H1 (cell line): ENCODE data around the gene CNFN. TPM values are rescaled to one million over a fixed set of nuclear protein-coding genes. Genes with fewer than 3 reads are reported as not detected.

Experiments
- CTCF ChIA-PET: fragments of 300-600 bp; sonication (Branson Sonifier 250); formaldehyde crosslinking; loops from one replicate; lab custom pipeline; 2021; ENCODE audit not compliant: partially characterized antibody; lab: Charles Lee
- POLR2A ChIA-PET: fragments of 300-600 bp; sonication (Branson Sonifier 250); formaldehyde crosslinking; loops from one replicate; lab custom pipeline; 2021; ENCODE audit warnings: inconsistent platforms; ENCODE audit not compliant: partially characterized antibody; lab: Charles Lee
- DNase-seq, 2 experiments: peaks; one replicate each; pipeline versions ENCODE4 v3.0.0 to v3.0.0-alpha.2; 2010 to 2022; ENCODE audit warnings: low spot score in 2 of 2, low read depth in 1 of 2, mixed read lengths in 1 of 2
- FAIRE-seq: peaks from 2 replicates; lab custom pipeline; 2011; peaks lifted over from hg19 to GRCh38; lab: Jason Lieb, UNC
- H2AFZ ChIP-seq: 2 replicates; pipeline ENCODE4 v1.8.1; 2012; ENCODE audit warnings: low read length, inconsistent platforms
- H2AK5ac ChIP-seq: 2 replicates; pipeline ENCODE4 v1.6.1; 2013; ENCODE audit warnings: low read depth, low read length
- H2BK120ac ChIP-seq: replicated peaks from 2 replicates; pipeline ENCODE3; 2013; ENCODE audit warnings: low read depth, low read length, inconsistent platforms
- H2BK12ac ChIP-seq: 2 replicates; pipeline ENCODE4 v1.6.1; 2013; ENCODE audit warnings: low read depth, low read length
- H2BK15ac ChIP-seq: 2 replicates; pipeline ENCODE4 v1.6.1; 2013; ENCODE audit warnings: low read length
- H2BK20ac ChIP-seq: 2 replicates; pipeline ENCODE4 v1.6.1; 2013; ENCODE audit warnings: low read length
- H2BK5ac ChIP-seq: 2 replicates; pipeline ENCODE4 v1.6.1; 2013; ENCODE audit warnings: low read depth, low read length
- H3K14ac ChIP-seq: 2 replicates; pipeline ENCODE4 v1.6.1; 2013; ENCODE audit warnings: inconsistent platforms; ENCODE audit not compliant: insufficient read length
- H3K18ac ChIP-seq: 2 replicates; pipeline ENCODE4 v1.6.1; 2013; ENCODE audit warnings: low read length; ENCODE audit errors: extremely low read depth
- H3K23ac ChIP-seq: 2 replicates; pipeline ENCODE4 v1.6.1; 2013; ENCODE audit warnings: inconsistent platforms; ENCODE audit not compliant: insufficient read length
- H3K23me2 ChIP-seq: 2 replicates; pipeline ENCODE4 v1.6.1; 2013; ENCODE audit warnings: low read depth, low read length
- H3K27ac ChIP-seq: 2 replicates; pipeline ENCODE4 v1.6.1; 2011; ENCODE audit warnings: low read depth, low read length, inconsistent platforms
- H3K27me3 ChIP-seq, 4 experiments: replicated peaks in 1 of 4; 1 replicate in 1 of 4; 2 replicates in 3 of 4; pipeline versions ENCODE4 v1.6.1 to v1.8.1; 2011 to 2013; ENCODE audit warnings: low read length in 3 of 4, mild to moderate bottlenecking in 3 of 4, inconsistent platforms in 2 of 4, mixed read lengths in 2 of 4, moderate library complexity in 1 of 4; ENCODE audit not compliant: control insufficient read depth in 3 of 4, insufficient read depth in 3 of 4; ENCODE audit errors: extremely low read depth in 1 of 4
- H3K36me3 ChIP-seq, 4 experiments: 2 replicates each; pipeline versions ENCODE4 v1.6.1 to v1.8.1; 2011 to 2013; ENCODE audit warnings: mild to moderate bottlenecking in 4 of 4, low read length in 3 of 4, moderate library complexity in 2 of 4, control low read depth in 1 of 4, inconsistent platforms in 1 of 4; ENCODE audit not compliant: insufficient read depth in 4 of 4, control insufficient read depth in 2 of 4
- H3K4ac ChIP-seq: replicated peaks from 2 replicates; pipeline ENCODE3; 2013; ENCODE audit warnings: low read length, low read depth, mixed read lengths, inconsistent platforms; ENCODE audit not compliant: insufficient read length
- H3K4me1 ChIP-seq, 4 experiments: replicated peaks in 1 of 4; 1 replicate in 1 of 4; 2 replicates in 3 of 4; pipeline versions ENCODE4 v1.6.1 to v1.8.1; 2011 to 2013; ENCODE audit warnings: low read length in 3 of 4, inconsistent platforms in 2 of 4, mixed read lengths in 1 of 4; ENCODE audit not compliant: insufficient read depth in 4 of 4, control insufficient read depth in 3 of 4
- H3K4me2 ChIP-seq, 2 experiments: 2 replicates each; pipeline versions ENCODE4 v1.6.1 to v1.8.1; 2011 to 2013; ENCODE audit warnings: low read depth in 2 of 2, low read length in 2 of 2, control low read depth in 1 of 2, inconsistent platforms in 1 of 2, mild to moderate bottlenecking in 1 of 2; ENCODE audit not compliant: insufficient read depth in 1 of 2
- H3K4me3 ChIP-seq, 4 experiments: fragments of 200-600, 300-600 bp in 1 of 4; sonication (generic), shearing (Covaris generic), sonication (Bioruptor Twin) in 1 of 4; 2 replicates each; pipeline versions ENCODE4 v1.5.1 to v1.8.1; 2011 to 2016; ENCODE audit warnings: low read length in 4 of 4, low read depth in 3 of 4, control low read depth in 2 of 4, inconsistent platforms in 2 of 4, mild to moderate bottlenecking in 2 of 4, mixed read lengths in 1 of 4, moderate library complexity in 1 of 4; ENCODE audit not compliant: insufficient read depth in 2 of 4; ENCODE audit errors: extremely low read depth in 1 of 4
- H3K56ac ChIP-seq: replicated peaks from 2 replicates; pipeline ENCODE3; 2013; ENCODE audit warnings: low read depth, mild to moderate bottlenecking, mixed read lengths, low read length, inconsistent platforms; ENCODE audit not compliant: insufficient read length
- H3K79me1 ChIP-seq: 2 replicates; pipeline ENCODE4 v1.6.1; 2013; ENCODE audit warnings: low read depth, low read length, control low read depth
- H3K79me2 ChIP-seq, 2 experiments: 2 replicates each; pipeline versions ENCODE4 v1.6.1 to v1.8.1; 2012 to 2013; ENCODE audit warnings: low read length in 2 of 2, mild to moderate bottlenecking in 2 of 2, inconsistent platforms in 1 of 2; ENCODE audit not compliant: insufficient read depth in 2 of 2, control insufficient read depth in 1 of 2
- H3K9ac ChIP-seq, 4 experiments: replicated peaks in 1 of 4; 1 replicate in 1 of 4; 2 replicates in 3 of 4; pipeline versions ENCODE4 v1.6.1 to v1.8.1; 2011 to 2013; ENCODE audit warnings: low read depth in 3 of 4, low read length in 3 of 4, control low read depth in 2 of 4, mild to moderate bottlenecking in 2 of 4, moderate library complexity in 2 of 4, inconsistent platforms in 1 of 4; ENCODE audit errors: extremely low read depth in 1 of 4
- H3K9me3 ChIP-seq, 2 experiments: 2 replicates each; pipeline versions ENCODE4 v1.6.1 to v1.8.1; 2012 to 2013; ENCODE audit warnings: mild to moderate bottlenecking in 2 of 2, moderate library complexity in 2 of 2, control low read depth in 1 of 2, inconsistent platforms in 1 of 2, low read depth in 1 of 2, low read length in 1 of 2, mixed read lengths in 1 of 2; ENCODE audit not compliant: insufficient read depth in 2 of 2
- H4K20me1 ChIP-seq, 2 experiments: replicated peaks in 1 of 2; 2 replicates each; pipeline versions ENCODE3 to v1.8.1; 2011 to 2013; ENCODE audit warnings: inconsistent platforms in 2 of 2, low read length in 2 of 2, mild to moderate bottlenecking in 1 of 2; ENCODE audit not compliant: insufficient read depth in 2 of 2, control insufficient read depth in 1 of 2
- H4K5ac ChIP-seq: 2 replicates; pipeline ENCODE4 v1.6.1; 2013; ENCODE audit warnings: low read length, low read depth, mixed read lengths, inconsistent platforms; ENCODE audit not compliant: insufficient read length
- H4K8ac ChIP-seq: 2 replicates; pipeline ENCODE4 v1.8.0; 2013; ENCODE audit warnings: mild to moderate bottlenecking, moderate library complexity, low read length, inconsistent platforms; ENCODE audit not compliant: insufficient read depth; ENCODE audit errors: extremely low read depth
- H4K91ac ChIP-seq: replicated peaks from 2 replicates; pipeline ENCODE3; 2013; ENCODE audit warnings: low read length, mixed read lengths, inconsistent platforms; ENCODE audit not compliant: insufficient read length
- BACH1 ChIP-seq: IDR thresholded peaks from 2 replicates; pipeline ENCODE4 v1.6.1; 2012; ENCODE audit warnings: low read length, improper control_type of control experiment
- CBX5 ChIP-seq: fragments of 300-800, 300-1000 bp; sonication (generic); IDR thresholded peaks from 2 replicates; pipeline ENCODE4 v1.7.1; 2016; ENCODE audit warnings: antibody characterized with exemption, low read length, low read depth
- CHD1 ChIP-seq: IDR thresholded peaks from 2 replicates; pipeline ENCODE4 v1.6.1; 2012; ENCODE audit warnings: low read depth, low read length, improper control_type of control experiment
- EP300 ChIP-seq, 2 experiments: IDR thresholded peaks; 1 replicate in 1 of 2; 2 replicates in 1 of 2; pipeline ENCODE4 v1.6.1; 2011 to 2012; ENCODE audit warnings: low read depth in 2 of 2, low read length in 2 of 2, mild to moderate bottlenecking in 2 of 2, borderline replicate concordance in 1 of 2, inconsistent platforms in 1 of 2, moderate library complexity in 1 of 2
- HDAC2 ChIP-seq, 2 experiments: fragments of 300-600 bp in 1 of 2; sonication (generic) in 1 of 2; IDR thresholded peaks; 2 replicates each; pipeline ENCODE4 v1.6.1; 2011 to 2012; ENCODE audit warnings: low read depth in 2 of 2, low read length in 2 of 2, mild to moderate bottlenecking in 2 of 2, moderate library complexity in 2 of 2, borderline replicate concordance in 1 of 2, inconsistent platforms in 1 of 2
- JUN ChIP-seq: IDR thresholded peaks from 2 replicates; pipeline ENCODE4 v1.6.1; 2011; ENCODE audit warnings: low read depth, mild to moderate bottlenecking, improper control_type of control experiment, low read length
- MAFK ChIP-seq: IDR thresholded peaks from 2 replicates; pipeline ENCODE4 v1.6.1; 2012; ENCODE audit warnings: low read depth, mild to moderate bottlenecking, improper control_type of control experiment, low read length
- POLR2A ChIP-seq, 2 experiments: IDR thresholded peaks; 1 replicate in 1 of 2; 2 replicates in 1 of 2; pipeline ENCODE4 v1.6.1; 2011; ENCODE audit warnings: low read depth in 2 of 2, low read length in 2 of 2, mild to moderate bottlenecking in 2 of 2; ENCODE audit errors: control extremely low read depth in 1 of 2
- RBBP5 ChIP-seq: IDR thresholded peaks from 2 replicates; pipeline ENCODE4 v1.7.1; 2012; ENCODE audit warnings: low read depth, mild to moderate bottlenecking, inconsistent platforms, low read length, moderate library complexity, borderline replicate concordance
- RNF2 ChIP-seq: fragments of 200-900, 300-1000 bp; sonication (generic); IDR thresholded peaks from 2 replicates; pipeline ENCODE4 v1.7.1; 2016; ENCODE audit warnings: borderline replicate concordance, low read depth, mild to moderate bottlenecking, antibody characterized with exemption, low read length; ENCODE audit not compliant: poor library complexity, severe bottlenecking; ENCODE audit errors: missing control alignments
- SIRT6 ChIP-seq: IDR thresholded peaks from one replicate; pipeline ENCODE4 v1.7.1; 2012; ENCODE audit warnings: low read length, inconsistent platforms
- SP2 ChIP-seq: IDR thresholded peaks from 2 replicates; pipeline ENCODE4 v1.6.1; 2012; ENCODE audit warnings: mild to moderate bottlenecking, low read length, inconsistent platforms
- SRF ChIP-seq: IDR thresholded peaks from 2 replicates; pipeline ENCODE4 v1.6.1; 2011; ENCODE audit warnings: mild to moderate bottlenecking, low read depth, low read length, moderate library complexity
- TCF12 ChIP-seq: IDR thresholded peaks from 2 replicates; pipeline ENCODE4 v1.6.1; 2011; ENCODE audit warnings: low read depth, mild to moderate bottlenecking, low read length
- WGBS, 2 experiments: shearing (Covaris generic) in 1 of 2; methylation state at CpG; one replicate each; pipeline versions ENCODE4 v1.1.6 to v1.1.7; 2013 to 2015; ENCODE audit warnings: low lambda C conversion rate in 2 of 2, mixed read lengths in 2 of 2, inconsistent platforms in 1 of 2, low coverage in 1 of 2, missing lambda C conversion rate in 1 of 2; ENCODE audit not compliant: insufficient replicate concordance in 2 of 2, insufficient coverage in 1 of 2, insufficient read length in 1 of 2; ENCODE audit errors: extremely low coverage in 1 of 2, missing lambda C conversion rate in 1 of 2; 5-methylcytosine and 5-hydroxymethylcytosine counted together
- polyA plus RNA-seq, 7 experiments: library from polyadenylated mRNA; depleted of rRNA in 3 of 7; stranded (reverse) in 5 of 7; unstranded in 2 of 7; fragments of >200 nt in 5 of 7; fragments of 200-250 nt in 2 of 7; gene quantifications; 1 replicate in 5 of 7; 2 replicates in 1 of 7; 4 replicates in 1 of 7; pipeline versions ENCODE4 v1.2.1 to v1.2.3, GENCODE V29; 2011 to 2013; ENCODE audit warnings: missing spikeins in 2 of 7, mixed read lengths in 2 of 7
- total RNA-seq: library from RNA; stranded (reverse); fragmentation: NEBNext Ultra II Directional; extraction: Animal tissue kit (Norgen Biotek cat#: 25700); gene quantifications from 2 replicates; pipeline ENCODE4 v1.2.1, GENCODE V29; 2021

CNFN gene
- total and polyA plus RNA-seq, 2 of the 8 experiments (the other 6 are each of a cell fraction or from before 2014, with no cell fraction given), result 8.9 to 31.5 TPM

GRCh38 chr19:42421101-42421500 lies 31.0 kb upstream of the CNFN start:
- Histone ChIP-seq H3K9me3 (peaks cover 4 to 9% of the 10 kb centered on the region in 2 experiments), H3K79me2 (no peaks in the 10 kb centered on the region), H3K79me1 (no peaks in the 10 kb centered on the region), H3K4me3 (no peak overlapping the region), H3K23ac (no peak overlapping the region), H3K27me3 (peaks cover 13 to 36% (median 34%) of the 10 kb centered on the region in 4 experiments), H3K27ac (no peak overlapping the region), H2AFZ (no peak overlapping the region), H4K91ac (no peak overlapping the region), H3K18ac (no peak overlapping the region), H3K4me1 (peaks cover 0 to 13% (median 4%) of the 10 kb centered on the region in 4 experiments; a peak in 5 of 7 replicates), H2BK20ac (no peak overlapping the region), H3K36me3 (no peaks in the 10 kb centered on the region), H4K8ac (no peak overlapping the region), H3K4me2 (no peak overlapping the region), H2BK120ac (no peak overlapping the region), H3K14ac (no peak overlapping the region), H3K56ac (no peak overlapping the region), H3K23me2 (peaks cover 7% of the 10 kb centered on the region; the same call in 1 of the 2 replicates), H3K4ac (no peak overlapping the region), H2BK15ac (no peak overlapping the region), H3K9ac (no peak overlapping the region), H2AK5ac (no peak overlapping the region), H2BK12ac (0 out of 2 replicates have a peak overlapping the region, but pooled peaks have one; percentile 17), H4K20me1 (peaks cover 7 to 20% of the 10 kb centered on the region in 2 experiments), H2BK5ac (no peak overlapping the region), H4K5ac (no peak overlapping the region)
- ChIA-PET POLR2A (interaction anchor here (0.7 to 1.5 kb wide), 6 partner anchors 12 to 128 kb away, joined by 3 to 5 read pairs (median 3); no protein-coding TSS in a partner anchor), CTCF (interaction anchor here (0.9 to 10.3 kb wide), 8 partner anchors 12 to 421 kb away, joined by 3 to 101 read pairs (median 4); no protein-coding TSS in a partner anchor)
- WGBS, 2 experiments, result 93% methylated on average over 4 of the region's 4 CpGs; no CpG with 5 or more reads in 1 of the 2 experiments
- FAIRE-seq (no peak), DNase-seq (no peak)
- TF ChIP-seq RNF2 (no peak), RBBP5 (no peak), EP300 (IDR thresholded peaks at IDR 0.05; ENCODE audit: borderline replicate concordance in 1 of 2, low read depth in 2 of 2, low read length in 2 of 2) (no peak), POLR2A (IDR thresholded peaks at IDR 0.05; ENCODE audit: control extremely low read depth in 1 of 2, low read depth in 2 of 2, low read length in 2 of 2) (no peak), BACH1 (no peak), SRF (no peak), SP2 (no peak), HDAC2 (IDR thresholded peaks at IDR 0.05; ENCODE audit: borderline replicate concordance in 1 of 2, low read depth in 2 of 2, low read length in 2 of 2) (no peak), CBX5 (no peak), MAFK (no peak), JUN (no peak), SIRT6 (no peak), TCF12 (no peak), CHD1 (no peak)
